Occipital lobe (tissue), 3 donors: ENCODE results near the gene GPR160. TPM values are rescaled to one million over a fixed set of nuclear protein-coding genes. Genes with fewer than 3 reads are reported as not detected.
"Not testable (repeated sequence)": the region's sequence is repeated elsewhere in the genome, so short reads cannot be mapped to it uniquely, and the experiment has no call there.

Source experiments
- DNase-seq: peaks from one replicate; lab custom pipeline; 2025; lab: John Stamatoyannopoulos, UW
- small RNA-seq: library from RNA; depleted of rRNA; stranded (forward); fragments of <200 nt; gene quantifications from one replicate; pipeline ENCODE3, GENCODE V24; 2014
- total RNA-seq: library from RNA; depleted of rRNA; stranded (reverse); fragments of >200 nt; gene quantifications from one replicate; pipeline ENCODE4 v1.2.3, GENCODE V29; 2014

The GPR160 gene
- total RNA-seq, 1 donor from 2014 or later = 2.5 TPM

GRCh38 chr3:170109579-170110293 lies 71.9 kb downstream of the GPR160 start:
- no peak for DNase-seq

- no peak for DNase-seq
These were observed 73.5 kb downstream of the GPR160 start for GRCh38 chr3:170111147-170111771.

DNA sequence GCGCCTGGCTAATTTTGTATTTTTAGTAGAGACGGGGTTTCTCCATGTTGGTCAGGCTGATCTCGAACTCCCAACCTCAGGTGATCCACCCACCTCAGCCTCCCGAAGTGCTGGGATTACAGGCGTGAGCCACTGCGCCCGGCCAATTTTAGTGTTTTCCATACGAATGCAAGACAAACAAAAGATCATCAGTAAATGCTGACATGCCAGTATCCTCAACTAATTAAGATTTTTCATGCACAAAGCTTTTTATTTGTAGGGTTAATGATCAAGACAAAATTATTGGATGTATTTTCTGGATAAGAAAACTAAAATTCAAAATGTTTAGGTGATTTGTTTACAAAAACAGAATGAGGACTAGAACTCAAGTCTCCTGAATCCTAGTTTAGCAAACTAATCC lies 76.4 kb downstream of the GPR160 start:
- DNase-seq = not testable (repeated sequence)

DNA sequence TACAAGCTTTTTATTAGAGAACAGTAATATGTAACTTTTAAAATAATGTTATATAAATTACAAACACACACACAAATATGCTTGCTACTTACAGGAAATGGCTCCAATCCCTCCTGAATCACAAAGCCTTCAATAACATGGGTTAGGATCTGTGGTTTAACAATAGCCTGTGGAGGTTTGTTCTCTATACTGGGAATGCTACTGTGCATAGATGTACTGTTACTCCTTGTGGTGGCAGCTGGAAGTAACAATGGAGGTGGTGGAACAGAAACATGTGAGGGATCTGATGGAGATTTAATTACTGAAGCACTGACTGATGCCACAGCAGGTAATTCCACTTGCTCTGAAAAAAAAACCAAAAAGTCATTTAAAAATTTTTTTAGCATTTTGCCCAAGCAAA lies 79.3 kb downstream of the GPR160 start:
- no peak for DNase-seq

DNA sequence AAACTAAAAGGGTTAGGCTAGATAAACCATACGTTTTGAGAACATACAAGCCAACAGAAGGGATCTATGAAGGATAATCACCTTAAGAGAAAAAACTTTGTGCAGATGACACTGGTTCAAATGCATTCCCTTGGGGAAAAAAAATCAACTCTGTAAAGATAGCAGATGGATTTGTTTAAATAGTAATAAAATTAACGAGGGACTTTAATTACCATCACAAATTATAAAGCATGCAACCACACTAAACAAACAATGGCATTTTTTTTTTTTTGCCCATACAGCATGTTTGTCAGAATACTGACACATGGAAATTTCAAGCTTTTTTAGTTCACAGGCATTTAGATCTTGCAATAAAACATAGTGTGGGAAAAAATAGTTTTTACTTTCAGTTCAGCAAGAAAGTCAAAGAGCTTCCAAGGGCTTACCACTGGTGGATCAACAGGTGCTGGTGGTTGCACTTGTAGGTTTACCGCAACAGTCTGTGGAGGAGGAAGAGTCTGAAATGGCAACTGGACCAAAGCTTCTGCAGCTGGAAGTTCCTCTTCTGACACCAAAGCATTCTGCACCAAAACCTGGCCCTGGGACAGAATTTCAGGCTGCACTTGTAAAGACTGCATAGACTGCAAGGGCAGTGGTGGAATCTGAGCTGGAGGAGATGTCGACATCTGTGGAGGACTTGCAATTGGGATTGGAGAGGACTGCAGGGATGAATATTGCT lies 90.6 kb downstream of the GPR160 start:
- no peak for DNase-seq

DNA sequence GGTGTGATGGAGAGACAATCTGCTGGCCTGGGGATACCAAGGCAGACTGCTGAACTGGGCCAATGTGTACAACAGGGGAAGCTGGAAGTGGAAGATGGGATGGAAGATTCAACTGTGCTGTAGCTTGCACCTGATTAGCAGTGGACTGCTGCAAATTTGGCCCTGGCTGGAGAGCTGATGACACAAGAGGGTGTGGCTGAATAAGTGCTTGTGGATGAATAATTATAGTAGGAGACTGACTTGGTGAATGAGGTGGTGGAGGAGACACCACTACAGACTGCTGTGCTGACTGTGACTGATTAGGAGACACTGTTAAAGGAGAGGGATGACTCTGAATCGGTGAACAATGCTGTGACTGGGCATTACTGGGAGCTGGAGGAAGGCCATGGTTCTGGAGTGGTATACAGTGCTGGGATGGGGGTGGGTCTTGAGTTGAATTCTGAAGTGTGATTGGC lies 91.2 kb downstream of the GPR160 start:
- DNase-seq = no peak

DNA sequence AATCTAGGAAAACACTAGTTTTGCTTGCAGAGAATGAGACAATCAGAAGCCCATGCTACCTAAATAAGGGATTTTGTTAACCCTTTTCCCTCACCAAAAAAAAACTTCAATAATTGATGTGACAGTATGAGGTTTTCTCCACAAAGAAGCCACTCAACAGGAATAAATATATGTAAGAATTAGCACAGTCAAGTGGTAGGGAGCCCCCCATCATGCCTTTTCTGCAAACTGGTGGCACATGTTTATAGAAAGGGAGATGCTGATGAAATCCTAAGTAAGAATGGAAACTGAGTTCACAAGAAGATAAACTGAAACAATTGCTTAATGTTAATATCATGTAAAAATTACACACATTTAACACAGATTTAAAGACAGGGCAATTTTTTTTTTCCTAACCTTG lies 92.7 kb downstream of the GPR160 start:
- DNase-seq = no peak

- DNase-seq = no peak
These were observed 94.5 kb downstream of the GPR160 start for GRCh38 chr3:170132335-170132734.

Small RNA genes lying within 50 kb of the gene (small RNA-seq; reads per million reads assigned to genes)
- not detected for gene RNU4-38P

Other genes starting within 250 kb of the GPR160 start
- gene LRRIQ4, start 225.1 kb upstream of the GPR160 start, total RNA-seq = 0.31 TPM
- 8.1 TPM for gene LRRC34, start 225.1 kb upstream of the GPR160 start, total RNA-seq
- not detected for gene LRRC31, start 168.1 kb upstream of the GPR160 start, total RNA-seq
- gene SAMD7, start 126.4 kb upstream of the GPR160 start, total RNA-seq = not detected
- 106 TPM for gene SEC62, start 71.2 kb upstream of the GPR160 start, total RNA-seq
- gene PHC3, start 143.7 kb downstream of the GPR160 start, total RNA-seq = 55.2 TPM
- gene PRKCI, start 184.4 kb downstream of the GPR160 start, total RNA-seq = 86.7 TPM